Transverse colon (tissue), 3 donors: ENCODE data around the gene PTTG2.

Experiments
- EP300 ChIP-seq: sonication (generic); formaldehyde crosslinking; IDR thresholded peaks from one replicate; pipeline ENCODE4 v1.6.1; 2017; ENCODE audit warnings: antibody characterized with exemption, low read depth
- POLR2A ChIP-seq: fragments of 450-650 bp; IDR thresholded peaks from one replicate; pipeline ENCODE4 v1.6.1; 2016; ENCODE audit warnings: antibody characterized with exemption, mild to moderate bottlenecking, moderate library complexity
- TF ChIP-seq, protein P1 (sequence below), 5 experiments: fragments of 200-600 bp in 3 of 5; fragments of 450-650 bp in 2 of 5; sonication (generic) in 3 of 5; IDR thresholded peaks; 1 replicate in 2 of 5; 2 replicates in 3 of 5; pipeline ENCODE4 v1.5.1; 2016 to 2017; ENCODE audit warnings: antibody characterized with exemption in 5 of 5, inconsistent platforms in 3 of 5, mild to moderate bottlenecking in 2 of 5, moderate library complexity in 1 of 5

DNA sequence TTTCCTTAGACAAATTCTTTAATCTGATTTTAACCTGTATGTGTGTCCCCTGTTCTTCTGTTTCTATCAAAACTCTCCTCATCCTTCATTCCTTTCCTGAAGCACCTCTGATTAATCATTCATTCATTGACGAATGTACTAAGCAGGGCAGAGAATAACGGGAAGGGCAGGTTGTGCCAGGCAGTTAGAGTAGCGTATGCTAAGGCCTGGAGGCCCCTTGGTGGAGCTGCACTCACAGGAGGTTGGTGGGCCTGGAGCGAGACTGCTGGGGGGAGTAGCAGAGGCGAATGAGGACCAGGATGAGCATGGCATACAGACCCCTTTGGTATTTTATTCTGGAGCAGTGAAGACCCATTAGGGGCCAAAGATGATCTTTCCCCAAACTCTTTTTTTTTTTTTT is 22.5 kb downstream of the PTTG2 start:
- TF ChIP-seq POLR2A (no peak), EP300 (no peak)
- TF ChIP-seq, protein P1, sequence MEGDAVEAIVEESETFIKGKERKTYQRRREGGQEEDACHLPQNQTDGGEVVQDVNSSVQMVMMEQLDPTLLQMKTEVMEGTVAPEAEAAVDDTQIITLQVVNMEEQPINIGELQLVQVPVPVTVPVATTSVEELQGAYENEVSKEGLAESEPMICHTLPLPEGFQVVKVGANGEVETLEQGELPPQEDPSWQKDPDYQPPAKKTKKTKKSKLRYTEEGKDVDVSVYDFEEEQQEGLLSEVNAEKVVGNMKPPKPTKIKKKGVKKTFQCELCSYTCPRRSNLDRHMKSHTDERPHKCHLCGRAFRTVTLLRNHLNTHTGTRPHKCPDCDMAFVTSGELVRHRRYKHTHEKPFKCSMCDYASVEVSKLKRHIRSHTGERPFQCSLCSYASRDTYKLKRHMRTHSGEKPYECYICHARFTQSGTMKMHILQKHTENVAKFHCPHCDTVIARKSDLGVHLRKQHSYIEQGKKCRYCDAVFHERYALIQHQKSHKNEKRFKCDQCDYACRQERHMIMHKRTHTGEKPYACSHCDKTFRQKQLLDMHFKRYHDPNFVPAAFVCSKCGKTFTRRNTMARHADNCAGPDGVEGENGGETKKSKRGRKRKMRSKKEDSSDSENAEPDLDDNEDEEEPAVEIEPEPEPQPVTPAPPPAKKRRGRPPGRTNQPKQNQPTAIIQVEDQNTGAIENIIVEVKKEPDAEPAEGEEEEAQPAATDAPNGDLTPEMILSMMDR (IDR thresholded peaks at IDR 0.05) = no peak
